Activated T-cell treated with anti-CD3 and anti-CD28 coated beads, Interleukin-2, amount 50 U/mL, for 48 hours (primary cell): ENCODE results near the gene C19orf33.

Experiments used
- DNase-seq, 2 experiments: peaks; one replicate each; pipeline ENCODE4 v3.0.0-alpha.2; 2020

C19orf33 gene

DNA sequence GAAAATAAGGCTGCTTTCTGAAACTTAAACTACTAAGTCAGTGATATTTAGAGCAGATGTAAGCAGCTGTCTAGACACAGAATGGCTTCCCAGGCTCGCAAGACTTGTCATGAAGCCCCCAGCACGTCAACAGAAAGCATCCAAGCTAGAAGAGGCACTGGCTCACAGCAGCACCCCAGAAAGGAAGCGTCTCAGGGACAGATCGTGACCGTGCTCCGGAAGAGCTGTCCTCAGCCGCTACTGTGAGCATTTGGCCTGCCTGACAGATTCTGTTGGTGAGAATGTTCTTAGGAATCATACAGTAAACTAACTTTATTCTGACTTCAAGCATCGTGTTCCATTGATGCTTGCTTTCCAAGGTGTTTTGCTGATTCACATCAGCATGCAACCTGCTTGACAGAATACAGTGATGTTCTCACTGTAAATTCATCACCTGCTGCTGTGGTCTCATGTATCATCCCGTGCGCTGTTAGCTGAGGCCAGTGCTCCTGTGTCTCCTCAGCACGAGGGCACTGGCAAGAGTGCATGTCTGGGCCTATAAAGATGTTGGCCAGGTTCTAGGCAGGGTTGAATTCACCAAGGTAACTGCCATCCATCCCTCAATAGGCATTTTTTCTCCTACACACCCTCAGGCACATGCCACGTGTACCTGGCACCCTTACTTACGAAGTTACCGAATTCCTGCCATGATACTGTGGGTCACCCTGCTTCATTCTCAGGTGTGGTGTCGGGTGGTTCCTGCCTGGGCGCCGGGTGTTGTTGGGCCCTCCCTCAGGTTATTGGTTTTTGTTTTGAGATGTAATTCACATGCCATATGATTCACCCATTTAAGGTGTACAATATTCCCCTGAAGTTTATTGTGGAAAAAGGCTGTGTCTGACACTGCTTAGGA lies 23.8 kb upstream of the C19orf33 start:
- no peak for DNase-seq

DNA sequence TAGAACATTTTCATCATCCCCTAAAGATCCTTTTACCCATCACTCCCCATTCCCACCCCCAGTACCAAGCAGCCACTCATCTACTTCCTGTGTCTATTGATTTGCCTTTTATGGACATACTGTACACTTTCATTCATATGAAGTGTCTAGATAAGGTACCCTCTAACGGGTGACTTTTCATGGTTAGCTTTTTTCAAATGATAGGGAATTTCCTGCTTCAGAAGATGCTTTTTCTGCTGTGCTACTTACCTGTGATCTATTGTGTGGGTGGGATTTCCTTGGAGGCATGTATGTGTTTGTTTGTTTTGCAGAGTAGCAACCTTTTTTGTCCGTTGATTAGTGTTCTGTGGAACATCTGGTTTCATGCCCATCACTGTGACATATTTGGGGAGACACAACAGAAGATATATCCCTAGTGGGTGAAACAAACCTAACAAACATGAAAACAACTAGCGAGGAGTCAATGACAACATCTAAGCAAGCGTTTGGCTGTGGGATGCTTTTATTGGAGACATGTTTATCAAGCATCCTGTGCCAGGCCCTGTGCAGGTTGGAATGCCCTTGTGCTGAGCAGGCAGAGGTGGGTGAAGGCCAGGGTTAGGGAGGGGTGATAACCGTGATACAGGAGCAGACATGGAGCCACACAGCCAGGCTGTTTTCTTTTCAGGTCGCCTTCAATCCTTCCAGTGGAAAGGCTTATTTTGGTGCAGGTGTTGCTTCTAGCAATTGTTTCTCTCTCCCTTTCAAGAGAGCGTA lies 22.1 kb upstream of the C19orf33 start:
- DNase-seq, result no peak

DNA sequence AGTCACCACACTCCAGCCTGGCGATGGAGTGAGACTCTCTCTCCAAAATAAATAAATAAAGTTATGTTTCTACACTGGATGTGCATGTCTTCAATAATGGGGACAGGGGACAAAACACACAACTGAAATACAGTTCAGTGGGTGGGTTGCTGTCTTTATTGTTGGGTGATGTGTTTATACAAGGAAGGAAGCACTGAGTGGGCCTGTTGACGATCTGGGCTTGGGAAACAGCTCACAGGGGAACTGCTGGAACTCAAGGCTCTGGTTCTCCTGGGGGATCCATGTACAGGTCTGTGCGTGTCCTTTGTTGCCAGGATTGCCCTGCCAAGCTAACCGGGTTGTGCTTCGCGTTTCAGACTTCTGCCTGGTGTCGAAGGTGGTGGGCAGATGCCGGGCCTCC lies 20.8 kb upstream of the C19orf33 start:
- no peak for DNase-seq

DNA sequence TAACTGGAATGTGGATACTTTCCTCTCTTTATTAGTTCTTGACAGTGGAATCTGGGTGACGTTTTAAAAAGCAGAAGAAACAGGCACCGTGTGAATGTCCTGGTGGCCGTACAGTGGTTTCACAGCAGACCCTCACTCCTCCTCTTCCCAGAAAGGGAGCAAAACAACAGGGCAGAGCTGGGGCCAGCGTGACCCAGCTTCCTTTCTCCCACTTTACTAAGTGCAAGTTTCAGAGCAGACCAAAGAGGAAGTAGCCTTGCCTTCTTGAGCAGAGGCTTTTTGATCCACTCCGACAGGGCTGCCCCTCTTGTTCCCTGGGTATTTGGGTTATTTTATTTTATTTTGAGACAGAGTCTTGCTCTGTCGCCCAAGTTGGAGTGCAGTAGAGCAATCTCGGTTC lies 19.6 kb upstream of the C19orf33 start:
- no peak for DNase-seq

DNA sequence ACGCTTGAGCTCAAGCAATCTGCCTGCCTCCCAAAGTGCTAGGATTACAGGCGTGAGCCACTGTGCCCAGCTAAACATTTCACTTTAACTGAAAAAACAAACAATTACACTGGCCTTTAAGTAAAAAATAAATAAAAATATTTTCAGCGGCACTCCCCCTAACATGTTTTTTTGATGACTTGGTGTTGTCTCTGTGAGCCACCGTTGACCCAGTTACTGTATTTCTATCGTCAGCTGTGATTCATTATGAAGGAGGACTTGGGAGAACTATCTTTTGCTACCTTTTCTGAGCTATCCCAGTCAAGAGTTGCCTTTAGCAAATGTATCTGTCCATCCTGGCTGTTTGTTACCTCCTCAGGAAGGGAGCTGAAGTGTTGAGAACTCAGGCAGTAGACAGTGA lies 18.5 kb upstream of the C19orf33 start:
- no peak for DNase-seq

- no peak for DNase-seq
Measured at GRCh38 chr19:38287604-38288003, 16.4 kb upstream of the C19orf33 start.

- no peak for DNase-seq
Measured at GRCh38 chr19:38288123-38288855, 15.8 kb upstream of the C19orf33 start.

DNA sequence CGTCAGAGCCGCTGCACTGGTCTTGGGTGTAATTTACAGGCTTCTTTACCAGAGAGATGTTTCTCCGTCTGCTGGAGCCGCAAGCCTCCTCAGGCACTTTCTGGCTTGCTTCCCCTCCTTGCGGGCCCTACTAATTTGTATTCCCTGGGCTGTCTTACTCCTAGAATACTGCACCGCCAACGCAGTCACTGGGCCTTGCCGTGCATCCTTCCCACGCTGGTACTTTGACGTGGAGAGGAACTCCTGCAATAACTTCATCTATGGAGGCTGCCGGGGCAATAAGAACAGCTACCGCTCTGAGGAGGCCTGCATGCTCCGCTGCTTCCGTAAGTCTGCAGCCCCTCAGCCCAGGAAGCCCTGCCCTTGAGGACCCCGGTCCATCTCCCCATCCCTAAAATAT lies 14.1 kb upstream of the C19orf33 start:
- no peak for DNase-seq

DNA sequence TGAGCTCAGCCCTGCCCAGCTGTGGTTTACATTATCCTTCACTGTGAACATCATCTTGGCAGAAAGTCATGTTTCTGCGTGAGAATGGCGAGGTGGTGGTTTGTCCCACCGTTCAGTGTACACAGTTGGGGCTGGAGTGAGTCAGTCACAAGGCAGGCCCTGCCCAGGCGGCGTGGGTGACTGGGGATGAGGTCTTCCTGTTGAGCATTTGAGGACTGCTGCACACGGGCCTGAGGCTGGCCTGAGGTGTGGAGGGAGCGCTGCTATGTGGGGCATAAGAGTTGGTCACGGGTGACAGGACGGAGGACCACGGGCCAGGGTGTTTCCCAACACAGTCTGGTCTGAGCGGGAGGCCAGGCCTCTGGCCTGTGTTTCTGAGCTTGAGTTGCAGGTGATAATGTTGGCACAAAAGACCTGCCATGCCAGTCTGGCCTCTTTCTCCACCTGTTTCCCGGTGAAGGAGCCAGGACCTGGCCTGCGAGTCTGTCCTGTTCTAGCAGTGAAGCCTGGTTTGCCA lies 13.4 kb upstream of the C19orf33 start:
- DNase-seq, result no peak

- no peak for DNase-seq
Measured at GRCh38 chr19:38291855-38292254, 12.2 kb upstream of the C19orf33 start.

DNA sequence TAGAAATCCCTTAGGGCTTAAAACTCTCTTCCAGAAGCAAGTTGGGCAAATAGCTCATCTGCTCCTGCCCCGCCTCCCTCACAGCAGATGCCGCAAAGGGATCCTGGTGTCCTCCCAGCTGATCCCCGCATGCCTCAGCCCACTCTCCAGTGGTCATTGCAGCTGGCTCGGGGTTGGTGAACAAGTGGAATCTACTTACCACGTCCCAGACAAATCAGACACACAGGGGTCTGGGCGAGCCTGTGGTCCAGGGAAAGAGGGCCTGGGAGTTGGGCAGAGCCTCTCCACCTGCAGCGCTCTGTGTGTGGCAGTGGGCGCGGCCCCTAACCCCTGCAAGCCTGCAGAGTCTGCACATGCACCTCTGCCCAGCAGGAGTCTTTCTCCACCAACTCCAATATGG lies 10.8 kb upstream of the C19orf33 start:
- no peak for DNase-seq

DNA sequence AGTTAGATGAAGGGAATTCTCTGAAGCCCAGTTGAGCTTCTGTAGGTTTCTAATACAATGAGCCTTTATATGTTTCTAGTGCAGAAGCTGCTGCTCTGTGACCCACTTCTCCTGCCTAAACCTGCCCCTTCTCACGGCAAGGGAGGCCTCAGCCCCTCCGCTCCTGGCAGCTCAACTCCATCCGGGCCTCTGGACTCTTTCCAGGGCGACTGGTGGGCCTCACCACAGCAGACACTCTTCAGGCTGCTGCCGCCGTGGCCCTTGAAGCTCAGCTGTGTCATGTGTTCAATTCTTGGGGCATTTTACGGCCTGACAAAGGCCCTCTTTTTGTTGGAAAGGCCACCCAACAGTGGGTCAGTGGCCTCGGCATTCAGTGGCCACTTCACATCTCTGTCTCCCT lies 10.0 kb upstream of the C19orf33 start:
- DNase-seq, result no peak

- DNase-seq, result no peak
Measured at GRCh38 chr19:38298821-38299680, 5.0 kb upstream of the C19orf33 start.

DNA sequence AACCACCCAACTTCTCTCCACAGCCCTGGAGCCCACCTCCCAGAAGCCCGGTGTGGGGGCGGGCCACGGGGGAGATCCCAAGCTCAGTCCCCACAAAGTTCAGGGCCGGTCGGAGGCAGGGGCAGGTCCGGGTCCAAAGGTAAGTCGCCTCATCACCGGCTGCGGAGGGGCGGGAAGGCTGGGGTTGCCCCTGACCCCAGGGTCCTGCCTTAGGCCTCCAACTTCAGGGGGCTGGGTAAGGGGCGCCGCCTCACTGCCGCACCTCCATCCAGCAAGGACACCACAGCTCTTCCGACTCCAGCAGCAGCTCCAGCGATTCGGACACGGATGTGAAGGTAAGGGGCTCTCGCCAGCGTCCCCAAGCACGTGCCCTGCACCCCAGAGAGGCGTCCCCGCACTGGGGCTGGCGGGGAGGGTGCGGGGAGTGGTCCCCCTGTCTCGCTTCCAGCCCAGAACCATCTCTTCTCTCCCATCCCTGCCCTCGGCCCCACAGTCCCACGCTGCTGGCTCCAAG lies 358 bp downstream of the C19orf33 start:
- DNase-seq, result no peak

- no peak for DNase-seq
Measured at GRCh38 chr19:38304866-38305429, 897 bp downstream of the C19orf33 start.

- DNase-seq, result no peak
Measured at GRCh38 chr19:38306236-38306635, 2.2 kb downstream of the C19orf33 start.

DNA sequence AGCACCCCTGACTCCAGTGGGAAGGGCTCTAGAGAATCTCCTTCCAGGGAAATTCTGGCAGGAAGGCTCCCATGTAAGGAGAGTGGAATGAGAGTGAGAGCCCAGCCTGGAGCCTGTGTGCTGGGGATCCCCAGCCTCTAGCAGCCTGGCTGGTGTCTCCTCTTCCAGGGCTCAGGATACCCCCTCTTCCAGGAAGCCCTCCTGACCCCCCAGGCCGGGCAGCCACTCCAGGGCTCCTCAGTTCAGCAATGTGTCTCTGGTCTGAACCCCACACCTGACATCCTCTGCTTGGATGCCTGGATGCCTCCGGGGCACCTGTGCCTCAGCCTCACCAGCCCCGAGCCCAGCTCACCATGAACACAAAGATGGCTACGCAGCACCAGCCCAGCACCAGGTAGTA lies 3.0 kb downstream of the C19orf33 start:
- no peak for DNase-seq

DNA sequence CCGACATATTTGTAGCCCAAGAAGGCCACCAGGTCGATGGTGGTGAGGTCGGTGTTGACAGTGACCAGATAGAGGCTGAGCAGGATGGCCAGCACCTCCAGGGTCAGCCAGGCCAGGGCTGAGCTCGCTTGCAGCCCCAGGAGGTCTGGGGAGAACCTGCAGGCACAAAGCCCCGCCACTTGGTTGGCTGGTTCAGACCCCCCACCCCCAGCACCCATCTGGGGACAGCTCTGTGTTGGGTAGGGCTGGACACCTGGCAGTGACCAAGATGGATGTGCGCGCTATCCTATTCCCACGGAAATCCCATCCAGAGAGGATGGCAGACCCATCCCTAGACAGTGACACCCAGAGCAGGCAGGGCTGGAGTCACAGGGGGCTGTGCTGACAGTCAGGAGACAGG lies 3.5 kb downstream of the C19orf33 start:
- DNase-seq, result no peak

DNA sequence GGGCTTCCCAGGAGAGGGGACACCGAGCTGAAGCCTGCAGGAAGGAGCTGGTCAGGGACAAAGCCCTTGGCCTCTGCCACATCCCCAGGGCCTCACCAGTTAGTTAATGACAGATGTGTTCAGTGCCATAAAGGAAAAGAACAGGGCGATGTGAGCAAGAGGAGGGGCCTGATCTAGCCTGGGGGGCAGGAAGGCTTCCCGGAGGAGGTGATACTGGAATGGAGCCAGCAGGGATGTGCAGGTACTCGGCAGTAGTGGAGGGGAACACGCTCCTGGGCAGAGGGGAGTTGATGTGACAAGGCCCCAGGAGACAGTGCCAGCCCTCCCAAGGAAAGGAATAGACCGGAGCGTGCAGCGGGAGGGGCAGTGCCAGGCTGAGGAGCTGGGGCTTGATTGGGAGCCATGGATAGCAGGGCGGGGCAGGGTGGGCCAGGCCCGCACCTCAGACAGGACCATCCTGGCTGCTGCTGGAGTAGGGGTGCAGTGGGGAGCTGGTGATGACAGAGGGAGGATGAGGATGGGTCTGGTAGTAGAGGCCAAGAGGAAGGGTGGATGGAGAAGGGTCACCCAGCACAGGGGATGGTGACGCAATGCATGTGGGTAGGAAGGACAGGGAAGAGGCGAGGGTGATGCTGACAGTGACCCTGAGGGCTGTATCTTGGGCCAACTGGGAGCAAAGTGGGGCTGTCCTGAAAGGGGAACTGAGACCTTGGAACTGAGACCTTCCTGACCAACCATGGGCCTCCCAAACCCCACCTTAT lies 4.1 kb downstream of the C19orf33 start:
- DNase-seq, result no peak

GRCh38 chr19:38308926-38309614 lies 5.0 kb downstream of the C19orf33 start:
- no peak for DNase-seq
